Measurements from ENCODE around the gene MED23. TPM values are rescaled to one million over a fixed set of nuclear protein-coding genes. Genes with fewer than 3 reads are reported as not detected.
A peak's percentile ranks its signal among the peaks of the same experiment; 100 is the strongest.
"Not testable (repeated sequence)": the region's sequence is repeated elsewhere in the genome, so short reads cannot be mapped to it uniquely, and the experiment has no call there.

The MED23 gene
- total RNA-seq, 2 experiments from 2014 or later, result 25.5 to 26.0 TPM

DNA sequence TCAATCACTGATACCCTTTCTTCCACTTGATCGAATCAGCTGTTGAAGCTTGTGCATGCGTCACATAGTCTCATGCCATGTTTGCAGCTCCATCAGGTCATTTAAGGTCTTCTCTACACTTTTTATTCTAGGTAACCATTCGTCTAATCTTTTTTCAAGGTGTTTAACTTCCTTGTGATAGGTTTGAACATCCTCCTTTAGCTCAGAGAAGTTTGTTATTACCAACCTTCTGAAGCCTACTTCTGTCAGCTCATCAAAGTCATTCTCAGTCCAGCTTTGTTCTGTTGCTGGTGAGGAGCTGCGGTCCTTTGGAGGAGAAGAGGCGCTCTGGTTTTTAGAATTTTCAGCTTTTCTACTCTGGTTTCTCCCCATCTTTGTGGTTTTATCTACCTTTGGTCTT lies 97.1 kb downstream of the MED23 start:
- CTCF ChIA-PET, result interaction anchor here (0.9 to 5.5 kb wide), 5 partner anchors 11 to 646 kb away, joined by 3 to 77 read pairs (median 47); partner anchors contain the start of gene MED23

DNA sequence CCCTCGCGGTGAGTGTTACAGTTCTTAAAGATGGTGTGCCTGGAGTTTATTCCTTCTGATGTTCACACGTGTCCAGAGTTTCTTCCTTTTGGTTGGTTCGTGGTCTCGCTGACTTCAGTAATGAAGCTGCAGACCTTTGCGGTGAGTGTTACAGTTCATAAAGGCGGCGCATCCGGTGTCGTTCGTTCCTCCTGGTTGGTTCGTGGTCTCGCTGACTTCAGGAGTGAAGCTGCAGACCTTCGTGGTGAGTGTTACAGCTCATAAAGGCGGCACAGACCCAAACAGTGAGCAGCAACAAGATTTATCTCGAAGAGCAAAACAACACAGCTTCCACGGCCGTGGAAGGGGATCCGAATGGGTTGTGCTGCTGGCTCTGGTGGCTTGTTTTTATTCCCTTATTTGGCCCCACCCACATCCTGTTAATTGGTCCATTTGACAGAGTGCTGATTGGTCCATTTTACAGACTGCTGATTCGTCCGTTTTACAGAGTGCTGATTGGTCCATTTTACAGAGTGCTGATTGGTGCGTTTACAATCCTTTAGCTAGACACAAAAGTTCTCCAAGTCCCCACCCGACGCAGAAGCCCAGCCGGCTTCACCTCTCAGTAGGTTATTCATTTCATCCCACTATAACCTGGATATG lies 103.2 kb downstream of the MED23 start:
- Mint-ChIP-seq H3K9me3 (no peaks in the 10 kb centered on the region), H3K27me3 (no peaks in the 10 kb centered on the region), H3K27ac (no peak overlapping the region), H3K4me1 (ENCODE audit: low read depth) (peaks cover 13% of the 10 kb centered on the region), H3K36me3 (no peaks in the 10 kb centered on the region), H3K4me3 (no peak overlapping the region)
- peak; percentile 33 for DNase-seq
- ChIA-PET POLR2A (no interaction called here), CTCF (interaction anchor here (0.6 to 2.3 kb wide), 3 partner anchors 9 to 736 kb away, joined by 3 to 12 read pairs (median 7); no protein-coding TSS in a partner anchor)
- intact Hi-C loops (cut with micrococcal nuclease), result no loop called here

More for the DNA sequence above, 97.1 kb downstream of the MED23 start:
- H3K36me3 Mint-ChIP-seq, H3K27me3 Mint-ChIP-seq, H3K4me3 Mint-ChIP-seq, DNase-seq, POLR2A ChIA-PET, H3K9me3 Mint-ChIP-seq: not testable (repeated sequence)
- intact Hi-C loops (cut with micrococcal nuclease), result loop anchor here (5.0 kb wide), 2 partner anchors 414 to 469 kb away; partner anchors contain the start of gene EPB41L2
- Mint-ChIP-seq H3K4me1 (ENCODE audit: low read depth) (peaks cover 45% of the 10 kb centered on the region), H3K27ac (peak overlapping the region; percentile 9)

DNA sequence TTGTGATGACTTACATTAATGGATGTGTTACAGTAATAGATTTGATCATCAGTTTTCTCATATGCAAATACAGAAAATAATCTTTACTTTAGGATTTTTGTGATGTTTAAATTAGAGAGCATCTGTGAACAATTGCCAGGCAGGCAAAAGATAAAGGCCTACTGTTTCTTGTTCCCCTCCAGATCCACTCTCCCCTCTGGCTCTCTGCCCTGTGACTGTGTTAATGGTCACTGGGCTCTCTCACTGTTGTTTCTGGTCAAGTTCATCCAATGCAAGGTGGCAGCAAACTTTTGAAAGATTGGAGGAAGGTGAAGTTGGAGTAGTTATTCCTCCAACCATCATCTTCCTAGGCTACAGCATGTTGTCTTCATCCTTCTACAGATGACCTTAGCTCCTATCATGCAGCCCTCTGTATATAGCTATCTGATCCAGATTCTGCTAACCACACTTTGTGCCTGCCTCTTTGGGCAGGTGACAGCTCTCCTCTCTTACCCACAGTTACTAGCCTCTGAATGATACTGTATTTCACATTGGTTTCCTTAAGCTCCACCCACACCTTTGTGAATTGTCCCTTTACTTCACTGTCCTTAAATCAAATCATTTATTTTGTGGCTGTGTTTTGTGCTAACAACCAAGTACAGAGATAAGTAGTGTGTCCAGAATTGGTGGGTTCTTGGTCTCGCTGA lies 103.9 kb downstream of the MED23 start:
- ChIA-PET CTCF (interaction anchor here (2.1 to 2.3 kb wide), 2 partner anchors 9 to 324 kb away, joined by 7 to 12 read pairs; no protein-coding TSS in a partner anchor), POLR2A (no interaction called here)
- intact Hi-C loops (cut with micrococcal nuclease), result no loop called here
- H3K4me3 Mint-ChIP-seq, result no peak overlapping the region
- no peaks in the 10 kb centered on the region for H3K36me3 Mint-ChIP-seq
- DNase-seq, result no peak
- peak overlapping the region; percentile 6 for H3K27ac Mint-ChIP-seq
- peaks cover 14% of the 10 kb centered on the region for H3K4me1 Mint-ChIP-seq (ENCODE audit: low read depth)
- no peaks in the 10 kb centered on the region for H3K9me3 Mint-ChIP-seq
- H3K27me3 Mint-ChIP-seq, result peaks cover 2% of the 10 kb centered on the region

Other genes starting within 250 kb of the MED23 start
- gene ARG1, start 55.0 kb downstream of the MED23 start, total RNA-seq, result not detected
- under 1 TPM; 0.82 to 0.86 TPM for gene ENPP3, start 9.1 kb upstream of the MED23 start, total RNA-seq
- gene OR2A4, start 73.2 kb upstream of the MED23 start, total RNA-seq, result not detected
- not detected for gene CTAGE9, start 82.8 kb upstream of the MED23 start, total RNA-seq
- gene ENPP1, start 179.8 kb upstream of the MED23 start, total RNA-seq, result 1 to 10 TPM; 1.1 to 1.4 TPM

Measured in activated CD4-positive, alpha-beta memory T cell treated with anti-CD3 and anti-CD28 coated beads for 36 hours (primary cell).